Activated CD4-positive, CD25-positive, alpha-beta regulatory T cell (primary cell): ENCODE data around the gene F7.
"Not testable (repeated sequence)": the region's sequence is repeated elsewhere in the genome, so short reads cannot be mapped to it uniquely, and the experiment has no call there.

Experiments used
- DNase-seq, 4 experiments: peaks; one replicate each; lab custom pipeline; 2025; lab: John Stamatoyannopoulos, UW

Gene F7

DNA sequence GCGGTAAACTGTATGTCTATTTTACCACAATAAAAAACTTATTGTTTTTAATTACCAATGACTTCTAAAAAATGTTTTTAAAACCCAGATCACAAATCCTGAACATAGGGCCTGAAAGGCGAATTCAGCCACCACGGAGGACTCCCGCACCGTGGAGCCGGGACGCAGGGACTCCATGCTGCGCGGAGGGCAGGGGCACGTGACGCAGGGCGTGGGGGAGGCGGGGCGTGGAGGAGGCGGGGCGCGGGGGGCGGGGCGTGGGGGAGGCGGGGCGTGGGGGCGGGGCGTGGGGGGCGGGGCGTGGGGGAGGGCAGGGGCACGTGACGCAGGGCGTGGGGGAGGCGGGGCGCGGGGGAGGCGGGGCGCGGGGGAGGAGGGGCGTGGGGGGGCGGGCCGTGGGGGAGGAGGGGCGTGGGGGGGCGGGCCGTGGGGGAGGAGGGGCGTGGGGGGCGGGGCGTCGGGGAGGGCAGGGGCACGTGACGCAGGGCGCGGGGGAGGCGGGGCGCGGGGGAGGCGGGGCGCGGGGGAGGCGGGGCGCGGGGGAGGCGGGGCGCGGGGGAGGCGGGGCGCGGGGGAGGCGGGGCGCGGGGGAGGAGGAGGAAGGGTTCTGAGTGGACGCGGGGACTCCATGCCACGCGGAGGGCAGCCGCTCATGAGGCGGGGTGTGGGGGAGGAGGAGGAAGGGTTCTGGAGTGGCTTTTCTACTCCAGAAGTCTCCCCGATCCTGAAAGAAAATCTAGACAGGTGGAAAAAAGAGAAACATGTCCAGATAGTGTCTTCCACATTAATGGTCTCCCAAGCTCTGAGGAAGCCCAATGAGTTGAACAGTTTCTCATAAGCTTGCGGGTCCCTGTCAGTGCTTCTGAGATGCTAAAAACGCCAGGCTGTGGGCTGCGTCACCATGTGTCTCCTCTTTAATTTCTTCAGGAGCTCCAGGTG, 48.5 kb downstream of the F7 start:
- peak; percentile 60 to 74 (median 66) for DNase-seq

DNA sequence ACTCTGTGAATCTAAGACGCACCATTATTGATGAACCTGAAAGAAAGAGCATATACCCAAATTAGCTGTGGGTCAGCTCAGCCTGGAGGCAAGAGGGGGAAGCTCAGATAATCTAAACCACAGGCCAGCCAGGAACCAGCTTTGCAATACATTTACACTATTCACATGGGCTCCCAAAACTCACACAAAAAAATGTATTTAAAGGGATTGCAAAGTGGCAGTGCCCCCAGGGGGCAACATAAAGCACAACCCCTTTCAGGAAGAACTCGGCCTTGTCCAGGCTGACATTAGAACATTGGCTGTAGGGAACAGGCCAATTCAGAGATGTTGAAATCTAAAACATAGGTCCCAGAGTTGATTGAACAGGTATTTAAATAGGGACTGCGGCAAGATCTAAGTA, 49.6 kb downstream of the F7 start:
- no peak for DNase-seq

DNA sequence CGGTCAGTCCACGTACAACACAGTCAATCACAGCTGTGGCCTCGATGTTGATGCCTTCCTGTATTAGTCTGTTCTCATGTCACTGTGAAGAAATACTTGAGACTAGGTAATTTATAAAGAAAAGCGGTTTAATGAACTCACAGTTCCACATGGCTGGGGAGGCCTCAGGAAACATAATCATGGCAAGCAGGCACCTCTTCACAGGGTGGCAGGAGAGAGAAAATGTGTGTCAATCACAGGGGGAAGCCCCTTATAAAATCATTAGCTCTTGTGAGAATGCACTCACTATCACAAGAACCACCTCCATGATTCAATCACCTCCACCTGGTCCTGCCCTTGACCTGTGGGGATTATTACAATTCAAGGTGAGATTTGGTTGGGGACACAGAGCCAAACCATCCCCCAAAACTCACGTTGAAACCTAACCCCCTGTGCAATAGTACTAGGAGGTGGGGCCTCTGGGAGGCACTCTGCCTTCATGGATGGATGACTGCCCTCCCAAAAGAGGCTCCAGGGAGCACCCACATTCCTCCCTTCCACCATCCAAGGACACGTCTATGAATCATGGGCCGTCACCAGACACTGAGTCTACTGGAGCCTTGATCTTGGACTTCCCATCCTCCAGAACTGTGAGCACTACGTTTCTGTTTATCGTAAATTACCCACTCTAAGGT, 50.5 kb downstream of the F7 start:
- no peak for DNase-seq

DNA sequence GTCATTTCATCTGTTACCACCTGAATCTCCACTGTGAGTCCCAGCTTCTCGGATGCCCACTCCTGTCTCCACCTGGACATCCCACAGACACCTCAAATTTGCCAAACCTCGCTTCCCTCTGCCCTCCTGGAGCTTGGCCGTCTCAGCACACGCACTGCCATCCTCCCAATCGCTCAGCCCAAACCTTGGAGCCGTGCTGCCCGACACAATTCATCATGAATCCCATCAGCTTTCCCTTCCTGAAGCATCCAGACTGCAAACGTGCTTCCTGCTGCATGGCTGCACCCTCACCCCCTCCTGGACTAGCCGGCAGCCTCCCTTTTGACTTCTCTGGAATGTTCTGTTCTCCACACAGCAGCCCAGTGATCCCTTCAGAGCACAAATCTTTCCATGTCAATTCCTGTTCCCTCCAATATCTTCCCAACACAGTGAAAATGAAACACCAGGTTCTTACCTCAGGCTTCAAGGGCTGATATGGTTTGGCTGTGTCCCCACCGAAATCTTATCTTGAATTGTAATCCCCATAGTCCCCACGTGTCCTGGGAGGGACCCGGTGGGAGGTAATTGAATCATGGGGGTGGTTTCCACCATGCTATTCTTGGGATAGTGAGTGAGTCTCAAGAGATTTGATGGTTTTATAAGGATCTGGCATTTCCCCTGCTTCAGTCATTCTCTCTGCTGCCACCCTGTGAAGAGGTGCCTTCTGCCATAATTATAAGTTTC, 51.8 kb downstream of the F7 start:
- no peak for DNase-seq

DNA sequence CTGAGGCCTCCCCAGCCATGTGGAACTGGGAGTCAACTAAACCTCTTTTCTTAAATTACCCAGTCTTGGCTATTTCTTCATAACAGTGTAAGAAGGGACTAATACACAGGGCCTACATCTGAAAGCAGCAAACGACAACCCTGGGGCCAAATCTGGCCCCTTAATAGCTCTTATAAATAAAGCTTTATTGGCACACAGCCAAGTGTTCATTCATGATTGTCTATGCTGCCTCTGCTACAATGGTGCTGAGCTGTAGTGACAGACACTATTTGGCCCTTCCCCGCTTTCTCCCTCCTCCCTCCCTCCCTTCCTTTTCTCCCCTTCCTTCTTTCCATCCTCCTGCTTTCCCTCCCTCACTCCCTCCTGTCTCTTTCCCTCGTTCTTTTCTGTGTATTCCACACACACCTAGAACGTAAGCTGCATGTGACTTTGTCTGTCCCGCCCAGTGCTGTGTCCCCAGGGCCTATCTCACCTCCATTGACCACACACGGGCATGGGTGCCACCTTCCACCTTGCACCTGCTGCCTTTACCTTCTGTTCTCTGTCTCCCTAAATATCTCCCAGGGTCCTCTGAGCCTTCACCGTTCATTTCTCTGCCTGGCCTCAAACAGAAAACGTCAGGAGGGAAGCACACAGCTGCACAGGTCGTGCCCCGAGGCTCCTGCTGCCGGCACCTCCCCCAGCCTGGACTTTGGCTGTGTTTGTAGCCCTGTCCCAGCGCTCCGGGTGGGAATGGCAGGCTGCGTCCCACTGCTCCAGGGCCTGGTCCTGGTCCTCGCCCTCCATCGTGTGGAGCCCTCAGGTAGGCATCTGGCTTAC, 52.5 kb downstream of the F7 start, which contains the start of gene PROZ:
TSS of gene PROZ (plus strand) at position 720 of the 819 bp plus-strand sequence. CDS start at position 733, 13 bp downstream.
- DNase-seq, result no peak

DNA sequence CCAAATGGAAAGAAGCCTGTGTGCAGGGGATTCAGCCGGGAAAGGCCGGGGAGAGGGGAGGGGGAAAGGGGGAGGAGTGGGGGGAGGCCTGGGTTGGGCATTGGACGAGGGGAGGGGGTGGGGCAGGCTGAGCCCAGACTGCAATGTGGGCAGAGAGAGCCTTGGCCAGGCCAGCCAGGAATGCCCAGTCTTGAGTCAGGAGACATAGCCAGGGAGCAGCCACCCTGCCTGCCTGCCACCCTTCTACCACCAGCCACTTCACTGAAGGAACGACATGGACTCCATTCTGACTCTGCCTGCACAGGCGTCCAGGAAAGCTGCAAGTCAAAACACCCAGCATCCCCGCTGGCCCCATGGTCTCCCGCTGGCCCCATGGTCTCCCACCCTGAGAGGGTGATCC, 53.4 kb downstream of the F7 start:
- DNase-seq, result no peak

DNA sequence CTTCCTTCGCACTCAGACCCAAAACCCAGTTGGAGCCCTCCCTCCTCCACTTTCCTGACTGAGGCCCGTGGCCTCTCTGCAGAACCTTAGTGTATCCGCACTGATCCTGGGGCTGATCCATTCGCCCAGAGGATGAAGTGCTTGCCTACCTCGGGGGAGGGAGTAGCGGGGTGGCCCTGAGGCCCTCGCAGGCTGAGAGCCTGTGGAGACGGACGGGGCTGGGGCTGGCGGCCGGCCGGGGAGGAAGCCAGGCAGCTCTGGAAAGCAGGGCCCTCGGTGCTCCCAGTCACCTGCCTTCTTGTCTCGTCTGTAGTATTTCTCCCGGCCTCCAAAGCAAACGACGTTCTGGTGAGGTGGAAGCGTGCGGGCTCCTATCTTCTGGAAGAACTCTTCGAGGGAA, 54.1 kb downstream of the F7 start:
- no peak for DNase-seq

DNA sequence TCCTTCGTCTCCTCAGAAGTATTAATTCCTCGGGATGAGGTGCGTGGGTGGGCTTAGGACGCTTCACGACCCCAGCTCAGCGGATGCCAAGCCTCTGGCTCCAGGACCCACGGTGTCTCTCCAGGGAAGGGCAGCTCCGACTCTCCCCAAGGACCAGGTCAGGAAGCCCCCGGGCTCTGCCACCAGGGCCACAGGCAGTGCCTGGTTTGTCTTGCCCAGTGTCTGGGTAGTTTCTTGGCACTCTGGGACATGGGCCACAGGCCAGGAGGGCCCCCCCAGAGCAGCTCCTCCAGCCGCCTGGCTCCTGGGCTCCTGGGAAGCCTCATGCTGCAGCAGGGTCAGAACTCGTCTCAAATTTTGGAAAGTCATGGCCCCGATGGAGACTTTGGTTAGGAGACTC, 55.4 kb downstream of the F7 start:
- no peak for DNase-seq

DNA sequence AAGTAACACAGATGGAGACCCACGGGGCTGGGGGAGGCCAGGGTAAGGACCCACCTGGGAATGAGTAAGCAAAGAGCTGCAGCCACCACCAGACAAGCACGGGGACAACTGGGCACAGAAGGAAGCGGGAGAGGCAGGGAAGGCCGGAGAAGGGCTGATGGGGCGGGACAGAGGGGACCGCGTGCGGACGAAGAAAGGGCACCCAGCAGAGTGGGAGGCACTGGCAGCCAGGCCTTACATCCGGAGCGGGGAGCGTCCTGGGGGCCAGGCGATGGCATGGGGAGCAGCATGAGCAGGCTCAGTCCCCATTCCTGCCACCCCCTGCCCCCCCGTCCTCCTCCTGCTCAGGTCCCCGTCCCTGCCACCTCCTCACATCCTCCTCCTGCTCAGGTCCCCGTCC, 55.8 kb downstream of the F7 start:
- DNase-seq, result no peak

DNA sequence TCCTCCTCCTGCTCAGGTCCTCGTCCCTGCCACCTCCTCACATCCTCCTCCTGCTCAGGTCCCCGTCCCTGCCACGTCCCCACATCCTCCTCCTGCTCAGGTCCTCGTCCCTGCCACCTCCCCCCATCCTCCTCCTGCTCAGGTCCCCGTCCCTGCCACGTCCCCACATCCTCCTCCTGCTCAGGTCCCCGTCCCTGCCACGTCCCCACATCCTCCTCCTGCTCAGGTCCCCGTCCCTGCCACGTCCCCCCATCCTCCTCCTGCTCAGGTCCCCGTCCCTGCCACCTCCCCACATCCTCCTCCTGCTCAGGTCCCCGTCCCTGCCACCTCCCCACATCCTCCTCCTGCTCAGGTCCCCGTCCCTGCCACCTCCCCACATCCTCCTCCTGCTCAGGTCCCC, 56.4 kb downstream of the F7 start:
- DNase-seq, result not testable (repeated sequence)

DNA sequence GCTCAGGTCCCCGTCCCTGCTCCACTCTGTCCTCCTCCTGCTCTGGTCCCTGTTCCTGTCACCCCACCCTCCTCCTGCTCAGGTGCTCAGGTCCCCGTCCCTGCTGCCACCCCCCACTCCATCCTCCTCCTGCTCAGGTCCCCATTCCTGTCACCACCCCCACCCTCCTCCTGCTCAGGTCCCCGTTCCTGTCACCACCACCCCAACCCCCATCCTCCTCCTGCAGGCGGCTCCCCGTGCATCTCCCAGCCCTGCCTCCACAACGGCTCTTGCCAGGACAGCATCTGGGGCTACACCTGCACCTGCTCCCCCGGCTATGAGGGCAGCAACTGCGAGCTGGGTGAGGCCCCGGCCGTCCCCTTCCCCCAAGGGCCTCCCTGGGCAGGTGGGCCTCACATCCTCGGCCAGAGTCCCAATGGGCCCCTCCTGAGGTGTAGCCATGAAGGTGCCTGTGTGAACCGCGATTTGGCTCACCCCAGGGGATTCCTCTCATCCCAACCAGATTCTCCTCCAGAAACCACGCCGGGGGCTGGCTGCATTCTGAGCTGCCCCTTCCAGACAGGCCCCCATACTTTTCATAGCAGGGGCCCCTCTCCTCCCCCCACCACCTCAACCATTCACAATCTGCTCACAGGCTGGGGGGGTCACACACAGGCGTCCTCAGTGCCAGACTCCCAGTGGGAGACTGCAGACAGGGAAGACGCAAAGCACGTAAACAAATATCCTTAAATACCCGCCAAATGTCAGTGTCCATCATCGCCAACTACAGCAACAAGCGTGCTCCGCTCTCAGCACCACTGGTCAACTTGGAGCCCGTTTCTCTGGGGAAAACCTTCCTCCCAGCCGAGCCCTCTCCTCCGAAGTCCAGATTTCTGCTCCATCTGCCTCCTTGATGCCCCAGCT, 57.4 kb downstream of the F7 start:
- DNase-seq, result no peak

DNA sequence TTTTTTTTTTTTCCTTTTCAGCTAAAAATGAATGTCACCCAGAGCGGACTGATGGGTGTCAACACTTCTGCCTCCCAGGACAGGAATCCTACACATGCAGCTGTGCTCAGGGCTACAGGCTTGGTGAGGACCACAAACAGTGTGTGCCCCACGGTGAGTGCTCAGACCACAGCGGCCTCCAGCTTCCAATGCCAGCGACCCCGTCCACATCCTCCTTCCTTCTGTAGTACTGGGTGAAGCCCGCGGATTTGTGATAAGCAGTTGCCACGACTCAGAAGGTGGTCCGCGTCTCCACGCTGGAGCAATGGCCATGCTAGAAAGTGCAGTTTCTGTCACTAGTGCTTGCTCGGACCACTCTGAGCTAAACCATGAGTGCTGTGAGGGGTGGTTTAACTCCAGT, 58.9 kb downstream of the F7 start:
- DNase-seq, result no peak

DNA sequence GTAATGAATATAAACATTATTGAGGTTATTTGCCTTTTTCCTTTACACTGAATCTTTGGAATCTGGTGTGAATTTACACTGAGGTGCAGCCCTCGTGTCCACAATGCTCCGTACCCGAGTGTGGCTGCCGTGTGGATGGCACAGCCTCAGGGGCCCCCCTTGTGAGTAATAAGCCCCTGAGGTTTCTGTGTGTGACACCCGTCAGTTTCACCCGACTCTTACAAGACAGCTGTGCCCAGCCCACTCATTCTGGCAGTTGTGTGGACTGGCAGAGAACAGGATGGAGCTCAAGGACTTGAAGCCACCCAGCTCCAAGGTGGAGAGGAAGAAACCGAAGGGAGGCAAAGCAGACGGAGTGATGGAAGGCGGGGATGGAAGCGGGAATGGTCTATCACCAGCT, 60.7 kb downstream of the F7 start:
- DNase-seq, result no peak

DNA sequence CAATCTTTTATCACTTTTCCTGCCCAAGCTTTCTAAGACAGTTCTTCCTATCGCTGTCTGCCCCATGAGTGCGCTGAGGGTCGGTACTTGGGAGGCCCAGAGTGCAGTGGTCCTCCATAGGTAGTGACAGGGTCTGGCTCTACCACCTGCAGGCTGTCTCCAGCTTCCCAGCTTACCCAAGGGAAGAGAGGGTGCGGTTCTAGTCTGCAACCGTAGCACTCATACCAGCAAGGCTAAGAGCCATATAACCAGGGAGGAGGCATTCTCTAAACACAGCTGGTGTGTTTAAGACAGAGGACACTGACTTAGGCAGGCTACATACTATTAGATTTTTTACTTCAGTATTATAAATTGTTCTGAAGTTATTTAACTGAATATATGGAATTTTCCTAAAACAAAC, 61.1 kb downstream of the F7 start:
- DNase-seq, result no peak

DNA sequence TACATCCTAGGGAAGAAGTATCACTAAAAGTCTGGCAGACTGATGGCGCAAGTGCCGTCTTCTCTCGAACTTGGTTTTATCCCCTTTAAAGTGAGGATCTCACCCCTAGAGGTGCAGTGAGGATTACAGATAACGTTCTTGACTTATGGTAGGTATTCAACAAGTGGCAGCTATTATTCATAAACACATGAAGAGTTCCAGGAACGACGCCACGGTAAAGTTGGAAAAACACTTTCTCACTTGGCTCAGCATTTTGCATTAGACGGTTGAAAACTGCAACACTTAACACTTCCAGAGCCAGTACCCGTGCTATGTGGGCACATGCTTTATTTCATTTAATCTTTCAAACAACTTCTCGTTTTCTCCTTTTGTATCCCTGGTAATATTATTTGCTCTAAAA, 61.6 kb downstream of the F7 start:
- no peak for DNase-seq

DNA sequence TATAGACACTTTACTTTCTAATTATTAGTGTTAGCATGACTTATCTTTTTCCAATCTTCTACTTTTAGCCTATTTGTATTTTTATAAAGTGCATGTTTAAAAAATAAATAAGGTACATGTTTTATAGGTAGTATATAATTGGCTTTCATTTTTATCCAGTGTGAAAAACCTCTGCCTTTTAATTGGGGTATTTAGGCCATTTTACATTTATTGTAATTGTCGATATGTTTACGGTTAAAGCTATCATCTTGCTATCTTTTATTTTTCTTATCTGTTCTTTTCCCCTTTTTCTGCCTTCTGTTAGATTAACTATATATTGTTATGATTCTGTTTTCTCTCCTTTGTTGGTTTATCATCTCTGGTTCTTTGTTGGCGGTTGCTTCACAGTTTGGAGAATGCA, 62.0 kb downstream of the F7 start:
- no peak for DNase-seq

DNA sequence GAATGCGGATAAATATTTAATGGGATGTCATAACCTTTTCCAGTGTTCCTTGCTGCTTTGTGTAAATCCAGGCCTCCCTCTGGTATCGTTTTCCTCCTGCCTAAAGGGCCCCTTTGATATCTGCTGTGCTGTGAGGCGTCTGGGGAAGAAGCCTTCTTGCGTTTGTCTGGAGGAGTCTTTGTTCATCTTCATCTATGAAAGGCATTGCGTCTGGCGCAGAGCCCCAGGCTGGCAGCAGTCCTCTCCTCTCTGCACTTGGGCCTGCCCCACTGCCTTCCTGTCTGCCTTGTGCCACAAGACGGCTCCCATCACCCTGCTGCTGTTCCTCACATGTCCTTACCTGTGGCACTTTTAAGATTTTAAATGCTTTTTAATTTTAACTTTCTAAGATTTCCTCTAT, 62.6 kb downstream of the F7 start:
- DNase-seq, result no peak

DNA sequence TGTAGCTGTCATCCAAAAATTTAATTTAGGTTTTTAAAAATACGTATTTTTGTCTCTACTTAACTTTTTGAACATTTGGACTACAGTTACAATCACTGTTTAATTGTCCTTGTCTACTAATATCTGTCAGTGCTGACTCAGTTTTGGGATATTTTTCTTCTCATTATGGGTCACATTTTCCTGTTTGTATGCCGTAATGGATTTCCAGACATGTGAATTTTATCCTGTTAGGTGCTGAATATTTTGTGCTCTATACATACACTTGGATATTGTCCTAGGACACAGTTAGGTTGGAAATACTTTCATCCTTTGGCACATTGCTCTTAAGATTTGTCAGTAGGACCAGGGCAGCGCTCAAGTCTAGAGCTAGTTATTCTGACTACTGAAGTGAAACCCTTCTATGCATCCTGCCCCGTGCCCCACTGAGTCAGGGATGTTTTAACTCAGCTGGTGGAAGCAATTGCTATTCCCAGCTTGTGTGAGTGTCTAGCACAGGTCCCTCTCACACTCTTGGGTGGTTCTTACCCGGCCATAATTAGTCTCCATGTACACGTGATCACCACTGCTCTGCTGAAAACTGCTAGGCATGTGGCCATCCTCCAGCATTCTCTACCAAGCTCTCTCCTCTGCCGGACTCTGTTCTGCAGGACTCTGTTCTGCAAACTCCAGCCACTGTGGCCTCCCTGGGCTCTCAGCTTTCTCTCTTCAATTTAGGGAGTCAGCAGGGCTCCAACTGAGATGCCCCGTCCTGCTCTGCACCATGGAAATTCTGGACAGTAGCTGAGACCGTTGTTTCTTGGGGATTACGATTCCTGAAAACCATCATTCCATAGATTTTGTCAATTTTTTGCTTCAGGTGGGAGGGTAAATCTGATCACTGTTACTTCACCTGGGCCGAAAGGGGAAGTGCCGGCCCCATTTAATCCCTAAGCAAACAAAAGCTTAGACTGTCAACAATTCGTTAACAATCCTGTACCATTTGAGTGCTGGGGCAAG, 64.0 kb downstream of the F7 start:
- no peak for DNase-seq
